Measurements from ENCODE around the gene DNAJC24.

The DNAJC24 gene

GRCh38 chr11:31478223-31478590 lies 108.5 kb downstream of the DNAJC24 start:
- no peak overlapping the region for H3K4me3 ChIP-seq
- no peak for DNase-seq (ENCODE audit: low read depth, low spot score)
- H3K9ac ChIP-seq (ENCODE audit: insufficient read length): no peak overlapping the region
- H3K27ac ChIP-seq: no peak overlapping the region
- TF ChIP-seq POLR2AphosphoS5 (IDR thresholded peaks at IDR 0.05; ENCODE audit: borderline replicate concordance, low read depth, low read length) (no peak), FOXP2 (optimal IDR thresholded peaks at IDR 0.05; ENCODE audit: control extremely low read depth, extremely low read length, insufficient read depth) (no peak), EZH2 (IDR thresholded peaks at IDR 0.05) (no peak)
- H3K36me3 ChIP-seq (ENCODE audit: insufficient read depth, low read length): no peaks in the 10 kb centered on the region
- no peaks in the 10 kb centered on the region for H3K9me3 ChIP-seq (ENCODE audit: low read depth, low read length)

- no peak for TF ChIP-seq FOXP2 (optimal IDR thresholded peaks at IDR 0.05; ENCODE audit: control extremely low read depth, extremely low read length, insufficient read depth)
- no peak for TF ChIP-seq POLR2AphosphoS5 (IDR thresholded peaks at IDR 0.05; ENCODE audit: borderline replicate concordance, low read depth, low read length)
- no peak for TF ChIP-seq EZH2 (IDR thresholded peaks at IDR 0.05)
- H3K9me3 ChIP-seq (ENCODE audit: low read depth, low read length): no peaks in the 10 kb centered on the region
- H3K4me3 ChIP-seq: no peak overlapping the region
- no peak overlapping the region for H3K9ac ChIP-seq (ENCODE audit: insufficient read length)
- H3K27ac ChIP-seq: no peak overlapping the region
- no peaks in the 10 kb centered on the region for H3K36me3 ChIP-seq (ENCODE audit: insufficient read depth, low read length)
- DNase-seq (ENCODE audit: low read depth, low spot score): no peak
Measured at GRCh38 chr11:31479066-31479465, 109.4 kb downstream of the DNAJC24 start.

- no peak for DNase-seq (ENCODE audit: low read depth, low spot score)
- H3K9ac ChIP-seq (ENCODE audit: insufficient read length): no peak overlapping the region
- TF ChIP-seq FOXP2 (optimal IDR thresholded peaks at IDR 0.05; ENCODE audit: control extremely low read depth, extremely low read length, insufficient read depth) (no peak), POLR2AphosphoS5 (IDR thresholded peaks at IDR 0.05; ENCODE audit: borderline replicate concordance, low read depth, low read length) (no peak), EZH2 (IDR thresholded peaks at IDR 0.05) (no peak)
- no peak overlapping the region for H3K4me3 ChIP-seq
- H3K36me3 ChIP-seq (ENCODE audit: insufficient read depth, low read length): no peaks in the 10 kb centered on the region
- no peak overlapping the region for H3K27ac ChIP-seq
- no peaks in the 10 kb centered on the region for H3K9me3 ChIP-seq (ENCODE audit: low read depth, low read length)
Measured at GRCh38 chr11:31480930-31481329, 111.3 kb downstream of the DNAJC24 start.

All from SK-N-MC (cell line).